Suprapubic skin (tissue), 4 donors: ENCODE data around the gene ACAD10. TPM values are rescaled to one million over a fixed set of nuclear protein-coding genes. Genes with fewer than 3 reads are reported as not detected.
"Not testable (repeated sequence)": the region's sequence is repeated elsewhere in the genome, so short reads cannot be mapped to it uniquely, and the experiment has no call there.

Source experiments
- DNase-seq, 2 donors: peaks; one replicate each; pipeline ENCODE4 v3.0.0-alpha.2; 2019; ENCODE audit warnings: low spot score in 2 of 2
- H3K27ac ChIP-seq: fragments of 200-600 bp; sonication (generic); one replicate; pipeline ENCODE4 v1.5.1; 2019
- H3K27me3 ChIP-seq: fragments of 200-600 bp; sonication (generic); one replicate; pipeline ENCODE4 v1.5.1; 2019
- H3K36me3 ChIP-seq: fragments of 200-600 bp; sonication (generic); one replicate; pipeline ENCODE4 v1.5.1; 2019
- H3K4me1 ChIP-seq: fragments of 200-600 bp; sonication (generic); one replicate; pipeline ENCODE4 v1.5.1; 2019
- H3K4me3 ChIP-seq: fragments of 200-600 bp; sonication (generic); one replicate; pipeline ENCODE4 v1.5.1; 2019; ENCODE audit warnings: mild to moderate bottlenecking
- H3K9me3 ChIP-seq: fragments of 200-600 bp; sonication (generic); one replicate; pipeline ENCODE4 v1.5.1; 2019
- CTCF ChIP-seq, 2 donors: fragments of 200-600 bp in 1 of 2; fragments of 450-650 bp in 1 of 2; sonication (generic) in 1 of 2; IDR thresholded peaks; one replicate each; pipeline ENCODE4 v1.5.1; 2016 to 2019; ENCODE audit warnings: antibody characterized with exemption in 2 of 2, mild to moderate bottlenecking in 1 of 2, moderate library complexity in 1 of 2
- EP300 ChIP-seq: sonication (generic); formaldehyde crosslinking; IDR thresholded peaks from one replicate; pipeline ENCODE4 v1.6.1; 2017; ENCODE audit warnings: antibody characterized with exemption
- POLR2A ChIP-seq, 2 donors: fragments of 450-650 bp; IDR thresholded peaks; one replicate each; pipeline ENCODE4 v1.6.1; 2017; ENCODE audit warnings: antibody characterized with exemption in 2 of 2, mild to moderate bottlenecking in 2 of 2, moderate library complexity in 2 of 2
- POLR2AphosphoS5 ChIP-seq, 3 donors: sonication (generic); formaldehyde crosslinking; IDR thresholded peaks; one replicate each; pipeline ENCODE4 v1.6.1; 2017; ENCODE audit warnings: antibody characterized with exemption in 3 of 3
- WGBS: methylation state at CpG from one replicate; pipeline ENCODE4 v1.1.5; 2018; 5-methylcytosine and 5-hydroxymethylcytosine counted together
- total RNA-seq, 4 donors: library from RNA; depleted of rRNA; stranded (reverse); fragments of >200 nt; gene quantifications; one replicate each; pipeline ENCODE4 v1.1.0, GENCODE V29; 2016

The ACAD10 gene
- total RNA-seq, 4 donors from 2014 or later: 22.8 to 75.7 (median 26.5) TPM

GRCh38 chr12:111758120-111758561 is 72.3 kb downstream of the ACAD10 start:
- peaks cover 34% of the 10 kb centered on the region for H3K4me1 ChIP-seq
- DNase-seq: peak; percentile 78 to 86

GRCh38 chr12:111759271-111759670 is 73.4 kb downstream of the ACAD10 start:
- 83% methylated on average over 7 of the region's 7 CpGs for WGBS
- no peak for DNase-seq
- Histone ChIP-seq H3K27ac (peak overlapping the region; percentile 84), H3K27me3 (no peaks in the 10 kb centered on the region), H3K4me3 (no peak overlapping the region), H3K4me1 (peaks cover 34% of the 10 kb centered on the region), H3K9me3 (no peaks in the 10 kb centered on the region), H3K36me3 (peaks cover 18% of the 10 kb centered on the region)
- TF ChIP-seq POLR2A (IDR thresholded peaks at IDR 0.05) (no peak), EP300 (no peak), CTCF (IDR thresholded peaks at IDR 0.05) (no peak), POLR2AphosphoS5 (IDR thresholded peaks at IDR 0.05) (no peak)

More at GRCh38 chr12:111758120-111758561, 72.3 kb downstream of the ACAD10 start:
- H3K4me3 ChIP-seq: no peak overlapping the region
- H3K36me3 ChIP-seq: peaks cover 18% of the 10 kb centered on the region
- H3K27ac ChIP-seq: peak overlapping the region; percentile 84
- TF ChIP-seq CTCF (IDR thresholded peaks at IDR 0.05): no peak
- TF ChIP-seq POLR2A (IDR thresholded peaks at IDR 0.05): no peak
- no peak for TF ChIP-seq POLR2AphosphoS5 (IDR thresholded peaks at IDR 0.05)
- TF ChIP-seq EP300: no peak
- WGBS: 31% methylated on average over 2 of the region's 9 CpGs
- no peaks in the 10 kb centered on the region for H3K27me3 ChIP-seq
- no peaks in the 10 kb centered on the region for H3K9me3 ChIP-seq

- Histone ChIP-seq H3K27ac (no peak overlapping the region), H3K9me3 (no peaks in the 10 kb centered on the region), H3K4me1 (peaks cover 31% of the 10 kb centered on the region), H3K36me3 (peaks cover 13% of the 10 kb centered on the region), H3K27me3 (no peaks in the 10 kb centered on the region), H3K4me3 (no peak overlapping the region)
- no peak for DNase-seq
- WGBS: 80% methylated on average over 9 of the region's 9 CpGs
- TF ChIP-seq POLR2AphosphoS5 (IDR thresholded peaks at IDR 0.05) (no peak), CTCF (IDR thresholded peaks at IDR 0.05) (no peak), POLR2A (IDR thresholded peaks at IDR 0.05) (no peak), EP300 (no peak)
These were observed 74.1 kb downstream of the ACAD10 start for GRCh38 chr12:111759991-111760390.

GRCh38 chr12:111761099-111761498 is 75.2 kb downstream of the ACAD10 start:
- H3K4me3 ChIP-seq: no peak overlapping the region
- DNase-seq: no peak
- H3K36me3 ChIP-seq: peaks cover 6% of the 10 kb centered on the region
- H3K4me1 ChIP-seq: peaks cover 31% of the 10 kb centered on the region
- TF ChIP-seq EP300: no peak
- TF ChIP-seq POLR2A (IDR thresholded peaks at IDR 0.05): no peak
- TF ChIP-seq CTCF (IDR thresholded peaks at IDR 0.05): no peak
- no peak for TF ChIP-seq POLR2AphosphoS5 (IDR thresholded peaks at IDR 0.05)
- WGBS: 72% methylated on average over 5 of the region's 5 CpGs
- H3K9me3 ChIP-seq: no peaks in the 10 kb centered on the region
- H3K27ac ChIP-seq: no peak overlapping the region
- no peaks in the 10 kb centered on the region for H3K27me3 ChIP-seq

GRCh38 chr12:111761706-111762105 is 75.9 kb downstream of the ACAD10 start:
- DNase-seq: no peak
- 56% methylated on average over 3 of the region's 3 CpGs for WGBS
- Histone ChIP-seq H3K9me3 (no peaks in the 10 kb centered on the region), H3K36me3 (no peaks in the 10 kb centered on the region), H3K4me1 (peaks cover 30% of the 10 kb centered on the region), H3K27ac (no peak overlapping the region), H3K27me3 (no peaks in the 10 kb centered on the region), H3K4me3 (no peak overlapping the region)
- TF ChIP-seq CTCF (IDR thresholded peaks at IDR 0.05): no peak
- TF ChIP-seq POLR2A (IDR thresholded peaks at IDR 0.05): no peak
- no peak for TF ChIP-seq POLR2AphosphoS5 (IDR thresholded peaks at IDR 0.05)
- no peak for TF ChIP-seq EP300

- 55% methylated on average over 10 of the region's 10 CpGs for WGBS
These were observed 77.7 kb downstream of the ACAD10 start for GRCh38 chr12:111763552-111763951.

More at GRCh38 chr12:111763552-111763951, 77.7 kb downstream of the ACAD10 start:
- DNase-seq, H3K27ac ChIP-seq, H3K4me3 ChIP-seq, H3K27me3 ChIP-seq, H3K36me3 ChIP-seq, H3K9me3 ChIP-seq: not testable (repeated sequence)
- peaks cover 28% of the 10 kb centered on the region for H3K4me1 ChIP-seq
